T-helper 17 cell (primary cell): ENCODE measurements around the gene PRAMEF5. TPM values are rescaled to one million over a fixed set of nuclear protein-coding genes. Genes with fewer than 3 reads are reported as not detected.
"Not testable (repeated sequence)": the region's sequence is repeated elsewhere in the genome, so short reads cannot be mapped to it uniquely, and the experiment has no call there.

Source experiments
- ATAC-seq: fragments of 150-1000 bp; cut with Tn5 transposase; 2 replicates; pipeline ENCODE4 v1.10.0; 2021; ENCODE audit warnings: mild to moderate bottlenecking, moderate library complexity
- DNase-seq, 3 donors: peaks; one replicate each; pipeline versions ENCODE4 v3.0.0 to v3.0.0-alpha.2; 2020 to 2021
- H3K9me3 ChIP-seq: one replicate; pipeline ENCODE4 v1.7.0; 2013; ENCODE audit warnings: low read length, mild to moderate bottlenecking; ENCODE audit not compliant: control insufficient read depth, poor library complexity, severe bottlenecking
- H3K27ac Mint-ChIP-seq: one replicate; pipeline ENCODE4 v1.8.0; 2022; ENCODE audit warnings: mild to moderate bottlenecking, moderate library complexity, mixed read lengths
- H3K27me3 Mint-ChIP-seq: one replicate; pipeline ENCODE4 v1.8.0; 2022; ENCODE audit warnings: mixed read lengths
- H3K36me3 Mint-ChIP-seq: one replicate; pipeline ENCODE4 v1.8.0; 2022; ENCODE audit warnings: low read depth, mixed read lengths
- H3K4me1 Mint-ChIP-seq: one replicate; pipeline ENCODE4 v1.8.0; 2022; ENCODE audit warnings: mild to moderate bottlenecking, mixed read lengths
- H3K4me3 Mint-ChIP-seq: one replicate; pipeline ENCODE4 v1.8.0; 2022; ENCODE audit warnings: mild to moderate bottlenecking, moderate library complexity, mixed read lengths
- total RNA-seq, 4 donors: library from RNA in 2 of 4; stranded (reverse) in 2 of 4; gene quantifications; one replicate each; pipeline ENCODE4 v1.2.3 and lab custom pipeline; 2022 to 2026

The PRAMEF5 gene
- total RNA-seq (not detected), total RNA-seq (lab: John Stamatoyannopoulos, UW) (0 reads per million in 2 donors)

DNA sequence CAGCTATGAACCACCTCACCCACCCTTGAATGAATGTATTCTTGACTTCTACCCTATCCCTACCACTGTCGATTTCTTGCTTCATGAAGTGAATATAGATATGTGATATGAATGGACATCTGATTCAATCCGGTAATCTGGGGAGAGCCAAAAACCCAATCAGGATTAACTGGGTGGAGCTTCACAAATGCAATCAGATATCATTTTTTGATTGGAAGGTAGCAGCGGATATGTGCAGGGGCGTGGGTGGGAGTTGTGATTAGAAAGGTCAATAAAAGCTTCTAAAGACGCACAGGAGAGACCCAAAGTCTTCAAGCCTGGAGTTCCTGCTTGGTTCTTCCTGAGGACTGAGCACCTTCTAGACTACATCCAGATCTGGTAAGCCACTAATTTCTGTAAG lies at the start of gene PRAMEF5:
PRAMEF5 (plus strand) TSS at position 301 of the 400 bp plus-strand sequence. CDS start 5,071 bp downstream, outside the sequence.
- not testable (repeated sequence) for DNase-seq, ATAC-seq, H3K4me1 Mint-ChIP-seq, H3K36me3 Mint-ChIP-seq, H3K27me3 Mint-ChIP-seq, H3K27ac Mint-ChIP-seq, H3K4me3 Mint-ChIP-seq, H3K9me3 ChIP-seq

GRCh38 chr1:13208712-13209111 lies 45.3 kb upstream of the PRAMEF5 start:
- not testable (repeated sequence) for H3K4me3 Mint-ChIP-seq, H3K9me3 ChIP-seq, DNase-seq, H3K27ac Mint-ChIP-seq, H3K4me1 Mint-ChIP-seq, H3K36me3 Mint-ChIP-seq, H3K27me3 Mint-ChIP-seq, ATAC-seq

GRCh38 chr1:13216619-13217018 lies 37.4 kb upstream of the PRAMEF5 start:
- H3K4me3 Mint-ChIP-seq, ATAC-seq, H3K4me1 Mint-ChIP-seq, H3K27me3 Mint-ChIP-seq, H3K9me3 ChIP-seq, H3K27ac Mint-ChIP-seq, DNase-seq, H3K36me3 Mint-ChIP-seq: not testable (repeated sequence)

- not testable (repeated sequence) for H3K27me3 Mint-ChIP-seq, H3K4me3 Mint-ChIP-seq, H3K36me3 Mint-ChIP-seq, H3K4me1 Mint-ChIP-seq, H3K27ac Mint-ChIP-seq, H3K9me3 ChIP-seq, DNase-seq, ATAC-seq
Observed at GRCh38 chr1:13219203-13219602, 34.8 kb upstream of the PRAMEF5 start.

- H3K4me3 Mint-ChIP-seq, H3K9me3 ChIP-seq, H3K4me1 Mint-ChIP-seq, ATAC-seq, DNase-seq, H3K36me3 Mint-ChIP-seq, H3K27ac Mint-ChIP-seq: not testable (repeated sequence)
- peaks cover 16% of the 10 kb centered on the region for H3K27me3 Mint-ChIP-seq
Observed at GRCh38 chr1:13222788-13223187, 31.2 kb upstream of the PRAMEF5 start.

DNA sequence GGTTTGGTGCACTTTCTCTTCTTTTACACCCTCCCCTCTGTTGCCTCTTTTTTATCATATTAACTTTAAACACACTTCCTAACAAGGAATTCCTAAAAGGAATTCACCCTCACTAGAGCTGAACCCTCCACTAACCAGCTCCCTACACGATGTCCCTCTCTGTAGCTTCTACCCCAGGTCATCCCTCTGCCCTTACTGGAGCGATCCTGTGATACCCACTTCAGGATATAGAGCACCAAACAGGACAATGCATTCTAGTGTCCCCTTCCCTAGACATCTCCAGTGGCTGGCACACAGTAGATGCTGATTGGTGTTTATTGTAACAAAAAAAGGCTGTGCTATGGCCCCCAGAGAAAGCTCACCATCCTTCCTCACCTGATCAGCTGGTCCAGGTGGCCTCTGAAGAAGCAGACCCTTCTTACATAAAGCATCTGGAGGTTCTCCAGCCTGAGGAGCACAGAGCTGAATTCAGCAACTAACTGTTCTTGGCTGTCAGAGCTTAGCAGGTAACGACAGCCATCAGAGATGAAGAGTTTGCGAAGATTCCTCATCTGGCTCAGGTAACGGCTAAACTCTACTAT lies 29.4 kb upstream of the PRAMEF5 start:
- H3K27me3 Mint-ChIP-seq = peaks cover 26% of the 10 kb centered on the region
- no peaks in the 10 kb centered on the region for H3K9me3 ChIP-seq
- no peak for DNase-seq
- H3K4me1 Mint-ChIP-seq = no peaks in the 10 kb centered on the region
- no peaks in the 10 kb centered on the region for H3K36me3 Mint-ChIP-seq
- no peak overlapping the region for H3K4me3 Mint-ChIP-seq
- no peak overlapping the region for H3K27ac Mint-ChIP-seq
- no peak for ATAC-seq

DNA sequence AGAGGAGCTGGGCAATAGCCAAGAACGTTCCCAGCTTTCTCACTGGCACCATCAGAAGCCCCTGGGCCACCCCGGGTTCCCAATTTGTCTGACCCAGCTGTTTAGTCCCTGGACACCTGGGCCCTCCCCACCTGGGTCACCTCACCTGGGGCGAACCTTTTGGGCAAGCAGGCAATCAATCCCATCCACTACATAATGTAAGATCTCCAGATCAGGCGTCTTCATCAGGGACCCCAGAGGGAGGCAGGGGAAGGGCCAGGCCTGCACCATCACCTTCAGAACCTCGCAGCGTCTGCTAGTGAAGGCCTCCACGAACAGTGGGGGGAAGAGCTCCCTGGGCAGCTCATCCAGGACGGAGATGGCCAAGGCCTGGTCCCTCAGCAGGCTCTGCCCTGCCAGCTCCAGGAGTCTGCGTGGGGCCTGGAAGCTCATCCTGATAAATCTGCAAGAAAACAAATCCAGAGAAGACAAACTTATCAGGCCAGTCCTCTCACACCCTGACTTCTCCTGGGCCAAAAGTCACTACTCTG lies 28.3 kb upstream of the PRAMEF5 start, which contains the start of gene PRAMEF18:
PRAMEF18 (minus strand) TSS at position 480 of the 530 bp plus-strand sequence; CDS start at position 432, 48 bp downstream.
- not testable (repeated sequence) for H3K36me3 Mint-ChIP-seq, H3K27ac Mint-ChIP-seq, ATAC-seq, DNase-seq, H3K4me1 Mint-ChIP-seq, H3K4me3 Mint-ChIP-seq, H3K9me3 ChIP-seq
- peaks cover 32% of the 10 kb centered on the region for H3K27me3 Mint-ChIP-seq

- not testable (repeated sequence) for H3K36me3 Mint-ChIP-seq, ATAC-seq, H3K27ac Mint-ChIP-seq, DNase-seq, H3K4me1 Mint-ChIP-seq, H3K9me3 ChIP-seq, H3K4me3 Mint-ChIP-seq
- peaks cover 37% of the 10 kb centered on the region for H3K27me3 Mint-ChIP-seq
Observed at GRCh38 chr1:13227271-13228055, 26.5 kb upstream of the PRAMEF5 start.

DNA sequence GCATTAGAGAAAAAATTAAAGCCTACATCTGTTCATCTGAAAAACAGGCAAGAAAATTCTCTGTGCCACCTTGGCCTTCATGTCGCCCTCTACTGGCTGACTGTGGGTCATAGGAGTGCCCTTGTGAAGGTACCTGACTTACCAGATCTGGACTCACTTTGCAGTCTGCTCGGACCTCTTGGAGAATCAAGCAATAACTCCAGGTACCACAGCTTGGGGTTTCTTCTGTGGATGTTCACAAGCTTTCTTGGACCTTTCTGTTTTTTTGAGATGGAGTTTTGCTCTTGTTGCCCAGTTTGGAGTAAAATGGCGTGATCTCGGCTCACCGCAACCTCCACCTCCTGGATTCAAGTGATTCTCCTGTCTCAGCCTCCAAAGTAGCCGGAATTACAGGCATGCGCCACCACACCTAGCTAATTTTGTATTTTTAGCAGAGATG lies 25.6 kb upstream of the PRAMEF5 start:
- Mint-ChIP-seq H3K27ac (no peak overlapping the region), H3K4me3 (no peak overlapping the region), H3K27me3 (peaks cover 37% of the 10 kb centered on the region), H3K4me1 (no peaks in the 10 kb centered on the region), H3K36me3 (no peaks in the 10 kb centered on the region)
- no peak for ATAC-seq
- no peak for DNase-seq
- no peaks in the 10 kb centered on the region for H3K9me3 ChIP-seq

GRCh38 chr1:13230096-13230495 lies 23.9 kb upstream of the PRAMEF5 start:
- ATAC-seq, DNase-seq, H3K4me3 Mint-ChIP-seq, H3K27ac Mint-ChIP-seq, H3K9me3 ChIP-seq, H3K4me1 Mint-ChIP-seq, H3K36me3 Mint-ChIP-seq: not testable (repeated sequence)
- H3K27me3 Mint-ChIP-seq = peaks cover 35% of the 10 kb centered on the region

DNA sequence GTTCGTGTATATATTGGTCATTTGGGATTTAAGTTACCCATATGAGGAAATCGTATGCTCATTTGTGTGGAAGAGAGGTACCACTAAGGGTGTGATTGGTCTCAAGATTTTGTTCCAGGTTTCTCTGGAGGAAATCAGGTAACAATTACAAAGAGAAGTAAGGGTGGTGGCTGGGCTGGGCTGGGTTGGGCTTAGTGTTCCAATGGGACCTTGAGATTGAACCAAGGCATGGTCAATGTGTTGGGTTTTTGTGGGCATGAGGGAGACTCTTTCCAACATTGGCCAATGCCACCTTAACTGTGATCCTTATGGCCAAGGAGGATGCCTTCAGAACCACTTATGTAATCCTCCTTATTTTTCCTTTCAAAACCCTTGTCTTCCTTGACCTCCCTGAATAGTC lies 23.4 kb upstream of the PRAMEF5 start:
- H3K27ac Mint-ChIP-seq, ATAC-seq, H3K9me3 ChIP-seq, H3K4me1 Mint-ChIP-seq, DNase-seq, H3K36me3 Mint-ChIP-seq, H3K4me3 Mint-ChIP-seq: not testable (repeated sequence)
- H3K27me3 Mint-ChIP-seq = peaks cover 35% of the 10 kb centered on the region

DNA sequence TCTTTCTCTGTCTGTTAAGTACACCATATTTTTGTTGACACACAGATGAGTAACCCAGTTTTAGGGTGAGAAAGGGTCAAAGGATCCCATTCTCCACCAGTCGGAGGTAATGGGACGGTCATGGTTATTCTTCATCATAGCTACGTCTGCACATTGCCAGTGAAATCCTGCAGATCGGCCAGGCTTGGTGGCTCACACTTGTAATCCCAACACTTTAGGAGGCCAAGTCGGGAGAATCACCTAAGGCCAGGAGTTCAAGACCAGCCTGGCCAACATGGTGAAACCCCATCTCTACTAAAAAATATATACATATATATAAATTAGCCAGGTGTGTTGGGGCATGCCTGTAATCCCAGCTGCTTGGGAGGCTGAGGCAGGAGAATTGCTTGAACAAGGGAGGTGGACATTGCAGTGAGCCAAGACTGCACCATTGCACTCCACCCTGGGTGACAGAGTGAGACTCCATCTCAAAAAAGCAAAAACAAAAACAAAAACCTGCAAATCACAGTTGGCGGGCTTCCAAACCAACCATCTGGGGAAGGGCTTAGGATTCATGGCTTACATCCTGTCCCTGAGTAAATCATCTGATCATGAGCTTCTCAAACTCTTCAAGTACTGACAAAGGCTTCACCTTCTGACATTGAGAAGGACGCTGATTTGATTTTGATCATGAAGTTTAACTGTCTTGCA lies 22.8 kb upstream of the PRAMEF5 start:
- H3K27ac Mint-ChIP-seq, ATAC-seq, H3K4me1 Mint-ChIP-seq, H3K36me3 Mint-ChIP-seq, H3K4me3 Mint-ChIP-seq, DNase-seq, H3K9me3 ChIP-seq: not testable (repeated sequence)
- peaks cover 34% of the 10 kb centered on the region for H3K27me3 Mint-ChIP-seq

DNA sequence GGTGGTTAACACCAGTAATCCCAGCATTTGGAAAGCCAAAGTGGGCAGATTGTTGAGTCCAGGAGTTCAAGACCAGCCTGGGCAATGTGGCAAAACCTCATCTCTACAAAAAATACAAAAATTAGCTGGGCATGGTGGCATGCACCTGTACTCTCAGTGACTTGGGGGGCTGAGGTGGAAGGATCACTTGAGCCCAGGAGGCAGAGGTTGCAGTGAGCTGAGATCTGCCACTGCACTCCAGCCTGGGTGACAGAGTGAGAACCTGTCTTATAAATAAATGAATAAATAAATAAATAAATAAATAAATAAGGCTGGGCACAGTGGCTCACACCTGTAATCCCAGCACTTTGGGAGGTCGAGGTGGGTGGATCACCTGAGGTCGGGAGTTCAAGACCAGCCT lies 21.9 kb upstream of the PRAMEF5 start:
- ATAC-seq, H3K27ac Mint-ChIP-seq, H3K9me3 ChIP-seq, H3K4me3 Mint-ChIP-seq, DNase-seq, H3K36me3 Mint-ChIP-seq, H3K4me1 Mint-ChIP-seq: not testable (repeated sequence)
- peaks cover 38% of the 10 kb centered on the region for H3K27me3 Mint-ChIP-seq
